ENCODE results near the gene PRSS27.
"Not testable (repeated sequence)": the region's sequence is repeated elsewhere in the genome, so short reads cannot be mapped to it uniquely, and the experiment has no call there.

PRSS27 gene

GRCh38 chr16:2692251-2692947, 27.6 kb downstream of the PRSS27 start:
- no peak for DNase-seq

GRCh38 chr16:2691491-2692248, 28.4 kb downstream of the PRSS27 start:
- DNase-seq, result no peak

GRCh38 chr16:2690852-2691251, 29.2 kb downstream of the PRSS27 start:
- no peak for DNase-seq

- no peak for DNase-seq
Measured at GRCh38 chr16:2689968-2690801, 29.8 kb downstream of the PRSS27 start.

GRCh38 chr16:2689422-2689821, 30.6 kb downstream of the PRSS27 start:
- not testable (repeated sequence) for DNase-seq

- no peak for DNase-seq
Measured at GRCh38 chr16:2687531-2688308, 32.3 kb downstream of the PRSS27 start.

- peak; percentile 16 for DNase-seq
Measured at GRCh38 chr16:2686912-2687507, 33.0 kb downstream of the PRSS27 start.

- DNase-seq, result not testable (repeated sequence)
Measured at GRCh38 chr16:2686075-2686474, 33.9 kb downstream of the PRSS27 start.

GRCh38 chr16:2683041-2683440, 37.0 kb downstream of the PRSS27 start:
- DNase-seq, result not testable (repeated sequence)

GRCh38 chr16:2682209-2683021, 37.6 kb downstream of the PRSS27 start, which contains the start of gene KCTD5:
KCTD5 (plus strand) TSS chr16:2682523; CDS start chr16:2682549, 26 bp downstream.
- peak; percentile 96 for DNase-seq

- DNase-seq, result not testable (repeated sequence)
Measured at GRCh38 chr16:2680360-2680759, 39.7 kb downstream of the PRSS27 start.

GRCh38 chr16:2679902-2680301, 40.1 kb downstream of the PRSS27 start:
- not testable (repeated sequence) for DNase-seq

GRCh38 chr16:2678206-2678965, 41.6 kb downstream of the PRSS27 start:
- not testable (repeated sequence) for DNase-seq

GRCh38 chr16:2676937-2677336, 43.1 kb downstream of the PRSS27 start:
- not testable (repeated sequence) for DNase-seq

- no peak for DNase-seq
Measured at GRCh38 chr16:2675714-2676113, 44.3 kb downstream of the PRSS27 start.

- no peak for DNase-seq
Measured at GRCh38 chr16:2675021-2675420, 45.0 kb downstream of the PRSS27 start.

- DNase-seq, result peak; percentile 97
Measured at GRCh38 chr16:2673066-2673999, 46.7 kb downstream of the PRSS27 start.

GRCh38 chr16:2671741-2672140, 48.3 kb downstream of the PRSS27 start:
- no peak for DNase-seq

- DNase-seq, result peak; percentile 29
Measured at GRCh38 chr16:2671193-2671592, 48.8 kb downstream of the PRSS27 start.

Measured in CD4-positive, alpha-beta T cell treated with Interleukin-21 for 1 hour (primary cell).